ENCODE data around the gene NTHL1. TPM values are rescaled to one million over a fixed set of nuclear protein-coding genes. Genes with fewer than 3 reads are reported as not detected.

NTHL1 gene
- total and polyA plus RNA-seq, 2 of the 4 experiments (the other 2 are of a cell fraction) = 22.8 to 28.0 TPM

DNA sequence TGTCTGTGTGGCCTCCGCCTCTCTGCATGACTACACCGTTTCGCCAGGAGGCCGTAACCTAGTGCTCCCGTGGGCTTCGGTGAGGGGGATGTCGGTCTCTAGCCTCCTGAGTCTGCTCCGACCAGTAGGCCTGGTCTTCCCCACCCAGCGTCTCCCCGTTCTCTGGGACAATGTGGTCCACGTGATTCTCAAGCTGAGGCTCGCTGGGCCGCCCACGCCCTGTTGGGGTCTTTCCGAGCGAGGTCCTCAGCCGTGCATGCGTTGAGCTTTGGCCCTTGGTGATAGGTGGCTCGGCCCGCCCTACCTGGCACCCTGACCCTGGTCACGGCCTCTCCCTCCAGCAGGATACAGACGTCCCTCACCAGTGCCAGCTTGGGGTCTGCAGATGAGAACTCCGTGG lies 31.1 kb upstream of the NTHL1 start:
- Histone ChIP-seq H2AFZ (replicated peaks; ENCODE audit: low read length, poor library complexity) (no peak overlapping the region), H4K8ac (ENCODE audit: low read depth in 2 of 2, low read length in 2 of 2) (no peak overlapping the region), H2BK5ac (ENCODE audit: low read depth, low read length, poor library complexity, severe bottlenecking) (no peak overlapping the region), H4K91ac (ENCODE audit: insufficient read depth, low read depth, low read length) (no peak overlapping the region), H3K27ac (ENCODE audit: insufficient read depth, low read length) (no peak overlapping the region), H3K4me2 (ENCODE audit: low read depth, low read length) (no peak overlapping the region), H3K79me1 (ENCODE audit: low read depth in 1 of 2, low read length in 2 of 2) (peaks cover 0 to 3% of the 10 kb centered on the region in 2 experiments; a peak in 1 of 4 replicates), H3K56ac (ENCODE audit: extremely low read depth, insufficient read depth, low read length) (no peak overlapping the region), H3K14ac (replicated peaks; ENCODE audit: low read depth, low read length) (no peak overlapping the region), H3K23ac (ENCODE audit: low read depth, low read length) (no peak overlapping the region), H3K36me3 (ENCODE audit: control insufficient read depth, insufficient read depth, low read length) (peaks cover 65% of the 10 kb centered on the region), H2BK15ac (ENCODE audit: low read depth, low read length) (no peak overlapping the region), H3K9me1 (ENCODE audit: insufficient read depth, low read length) (no peaks in the 10 kb centered on the region), H3K9me3 (ENCODE audit: control insufficient read depth, insufficient read depth, low read length) (no peaks in the 10 kb centered on the region), H4K5ac (ENCODE audit: low read depth, low read length) (no peak overlapping the region), H2BK120ac (ENCODE audit: low read depth, low read length) (no peak overlapping the region), H3K4me1 (ENCODE audit: control insufficient read depth, insufficient read depth, low read length) (peaks cover 3% of the 10 kb centered on the region; the same call in 1 of the 2 replicates), H2AK5ac (ENCODE audit: low read depth, low read length) (no peak overlapping the region), H3K9ac (ENCODE audit: low read depth, low read length) (no peak overlapping the region), H3K27me3 (ENCODE audit: control insufficient read depth, insufficient read depth, low read length) (no peaks in the 10 kb centered on the region), H2AK9ac (replicated peaks; ENCODE audit: low read depth, low read length, poor library complexity) (no peak overlapping the region), H4K20me1 (ENCODE audit: insufficient read depth, low read length) (peaks cover 5% of the 10 kb centered on the region; the same call in 1 of the 2 replicates), H2BK20ac (ENCODE audit: low read depth, low read length) (no peak overlapping the region), H3K4ac (ENCODE audit: low read depth, low read length) (no peak overlapping the region), H3K18ac (ENCODE audit: low read depth, low read length) (no peak overlapping the region), H3K4me3 (ENCODE audit: insufficient read depth, low read depth, low read length) (no peak overlapping the region)
- TF ChIP-seq MAZ (IDR thresholded peaks at IDR 0.05; ENCODE audit: borderline replicate concordance, low read depth, low read length) (no peak), SMC3 (IDR thresholded peaks at IDR 0.05; ENCODE audit: low read depth, low read length) (no peak), FOS (IDR thresholded peaks at IDR 0.05; ENCODE audit: low read depth, low read length) (no peak), RCOR1 (IDR thresholded peaks at IDR 0.05; ENCODE audit: insufficient replicate concordance, low read length) (no peak), CHD1 (IDR thresholded peaks at IDR 0.05; ENCODE audit: low read depth, low read length) (no peak)
- in situ Hi-C loops (cut with MboI; ENCODE audit: low sequenced_read_pairs) (no loop called here), dilution Hi-C loops (cut with HindIII; ENCODE audit: low sequenced_read_pairs, unreplicated experiment) (no loop called here), intact Hi-C loops (cut with micrococcal nuclease) (no loop called here)
- ATAC-seq (ENCODE audit: low read depth) = no peak
- ChIA-PET CTCF (interaction anchor here (1.2 kb wide), 1 partner anchor 30 kb away, joined by 3 read pairs; no protein-coding TSS in a partner anchor), POLR2A (ENCODE audit: unreplicated experiment) (no interaction called here)
- BruUV-seq (replicated peaks) = no TSS peak
- no peak for DNase-seq
- 96% methylated on average over 23 of the region's 23 CpGs; no CpG with 5 or more reads in 1 of the 2 experiments for WGBS, 2 experiments (ENCODE audit: extremely low coverage in 2 of 2, insufficient read length in 1 of 2)
